Activated naive CD4-positive, alpha-beta T cell (primary cell): ENCODE measurements around the gene TMEM267.
"Not testable (repeated sequence)": the region's sequence is repeated elsewhere in the genome, so short reads cannot be mapped to it uniquely, and the experiment has no call there.

ENCODE experiments used
- DNase-seq, 4 experiments: peaks; one replicate each; lab custom pipeline; 2025; lab: John Stamatoyannopoulos, UW

Gene TMEM267

DNA sequence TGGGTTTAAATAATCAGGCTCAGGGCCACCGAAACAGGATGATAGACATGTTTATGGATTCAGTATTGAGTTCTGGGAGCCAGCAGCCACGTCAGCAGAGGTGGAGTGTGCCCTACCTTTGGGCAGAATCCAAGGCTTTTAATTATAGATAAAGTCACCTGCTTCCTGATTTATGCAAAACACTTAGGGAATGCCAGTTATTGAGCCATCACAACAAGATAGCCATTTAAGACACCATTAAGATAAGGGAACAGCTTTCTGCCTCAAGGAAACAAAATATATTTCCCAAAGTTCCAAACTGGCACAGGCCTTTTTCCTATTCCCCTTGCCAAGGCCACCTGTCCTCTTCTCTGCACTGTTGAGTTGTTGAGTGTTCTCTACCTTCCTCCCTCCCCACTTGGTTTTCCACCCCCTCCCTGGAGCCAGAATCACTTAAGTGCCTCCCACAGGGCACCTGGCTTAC is 73.8 kb downstream of the TMEM267 start:
- no peak for DNase-seq

DNA sequence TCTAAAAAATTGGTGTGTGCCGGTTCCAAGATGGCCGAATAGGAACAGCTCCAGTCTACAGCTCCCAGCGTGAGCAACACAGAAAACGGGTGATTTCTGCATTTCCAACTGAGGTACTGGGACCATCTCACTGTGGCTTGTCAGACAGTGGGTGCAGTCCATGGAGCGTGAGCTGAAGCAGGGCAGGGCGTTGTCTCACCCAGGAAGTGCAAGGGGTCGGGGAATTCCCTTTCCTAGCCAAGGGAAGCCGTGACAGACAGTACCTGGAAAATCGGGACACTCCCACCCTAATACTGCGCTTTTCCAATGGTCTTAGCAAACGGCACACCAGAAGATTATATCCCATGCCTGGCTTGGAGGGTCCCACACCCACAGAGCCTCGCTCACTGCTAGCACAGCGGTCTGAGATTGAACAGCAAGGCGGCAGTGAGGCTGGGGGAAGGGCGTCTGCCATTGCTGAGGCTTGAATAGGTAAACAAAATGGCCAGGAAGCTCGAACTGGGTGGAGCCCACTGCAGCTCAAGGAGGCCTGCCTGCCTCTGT is 81.1 kb downstream of the TMEM267 start:
- DNase-seq = not testable (repeated sequence)

DNA sequence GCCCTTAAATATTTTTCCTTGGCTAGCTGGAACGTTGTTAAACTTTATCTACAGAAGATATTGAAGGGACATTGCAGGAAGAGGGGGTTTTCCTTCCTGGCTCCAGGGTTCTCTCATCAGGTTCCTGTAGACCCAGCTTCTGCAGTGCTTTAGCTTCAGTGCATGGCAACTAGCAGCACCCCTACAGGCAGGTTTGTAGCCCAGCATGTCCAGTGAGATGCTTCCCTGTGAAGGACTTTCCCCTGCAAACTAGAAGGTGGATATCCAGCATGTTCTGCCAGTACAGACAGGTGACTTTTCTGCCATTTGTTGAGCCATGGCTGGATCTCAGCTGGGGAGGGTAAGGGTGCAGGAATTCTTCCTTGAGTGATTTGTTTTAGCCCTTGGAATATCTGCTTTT is 81.8 kb downstream of the TMEM267 start:
- no peak for DNase-seq

DNA sequence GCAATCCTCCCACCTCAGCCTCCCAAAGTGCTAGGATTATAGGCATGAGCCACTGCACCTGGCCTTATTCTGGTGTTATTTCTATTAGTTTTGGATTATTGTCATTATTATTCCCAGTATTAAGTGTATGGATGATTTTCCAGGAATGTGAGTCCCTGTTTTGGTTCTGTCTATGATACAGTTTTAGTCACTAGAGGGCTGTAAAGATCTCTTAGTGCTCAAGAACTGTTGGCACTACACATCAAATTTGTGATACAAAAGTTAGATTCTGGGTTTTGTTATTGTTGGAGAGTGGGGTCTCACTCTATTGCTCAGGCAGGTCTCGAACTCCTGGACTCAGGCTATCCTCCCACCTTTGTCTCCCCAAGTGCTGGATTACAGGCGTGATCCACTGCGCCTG is 83.6 kb downstream of the TMEM267 start:
- DNase-seq = no peak

DNA sequence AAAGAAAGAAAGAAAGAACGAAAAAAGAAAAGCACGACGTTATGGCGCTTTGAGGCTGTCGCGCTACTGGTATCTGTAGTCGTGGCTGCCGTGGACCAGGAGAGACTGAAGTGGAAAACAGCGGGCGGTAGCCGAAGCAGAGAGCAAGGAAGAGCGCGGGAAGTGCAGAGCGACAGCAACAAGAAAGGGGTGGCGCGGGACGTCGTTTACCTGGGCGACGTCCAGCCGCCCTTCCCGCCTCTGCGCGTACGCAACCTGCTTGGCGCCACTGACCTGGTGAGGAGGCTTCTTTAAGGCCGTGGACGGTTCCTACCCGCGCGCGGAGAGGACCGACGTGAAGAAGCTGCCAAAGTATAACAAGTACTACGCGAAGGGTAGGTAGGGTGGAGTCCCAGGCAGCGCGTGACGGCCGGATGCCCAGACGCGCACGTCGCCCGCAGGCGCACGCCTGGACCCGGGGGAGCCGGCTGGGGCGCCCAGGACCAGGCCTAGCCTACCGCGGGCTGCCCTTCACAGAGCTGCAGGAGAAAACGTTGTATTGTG is 86.8 kb downstream of the TMEM267 start:
- peak; percentile 10 to 61 (median 24) for DNase-seq
